CMK (cell line): ENCODE measurements around the gene MYO10.
"Not testable (repeated sequence)": the region's sequence is repeated elsewhere in the genome, so short reads cannot be mapped to it uniquely, and the experiment has no call there.

Experiments used
- DNase-seq: peaks from one replicate; pipeline ENCODE4 v3.0.0-alpha.2; 2010; ENCODE audit warnings: low read depth

MYO10 gene

DNA sequence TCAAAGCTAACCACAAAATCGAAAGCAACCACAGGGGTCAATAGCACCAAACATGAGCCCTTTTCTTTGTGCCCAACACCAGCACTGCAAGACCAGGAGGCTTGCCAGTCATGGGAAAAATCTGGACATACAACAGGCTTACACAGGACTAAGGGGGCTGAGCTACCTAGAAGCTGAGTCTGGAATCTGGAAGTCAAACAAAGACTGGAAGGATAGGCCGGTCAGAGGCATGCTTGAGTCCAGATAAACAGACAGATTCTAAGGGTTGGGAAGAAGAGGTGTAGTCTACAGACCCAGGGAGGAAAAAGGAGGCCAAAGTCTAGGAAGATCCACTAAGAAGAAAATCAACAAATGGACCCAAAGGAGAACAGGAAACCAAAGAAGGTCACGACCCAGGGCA is 73.3 kb downstream of the MYO10 start:
- DNase-seq: no peak

DNA sequence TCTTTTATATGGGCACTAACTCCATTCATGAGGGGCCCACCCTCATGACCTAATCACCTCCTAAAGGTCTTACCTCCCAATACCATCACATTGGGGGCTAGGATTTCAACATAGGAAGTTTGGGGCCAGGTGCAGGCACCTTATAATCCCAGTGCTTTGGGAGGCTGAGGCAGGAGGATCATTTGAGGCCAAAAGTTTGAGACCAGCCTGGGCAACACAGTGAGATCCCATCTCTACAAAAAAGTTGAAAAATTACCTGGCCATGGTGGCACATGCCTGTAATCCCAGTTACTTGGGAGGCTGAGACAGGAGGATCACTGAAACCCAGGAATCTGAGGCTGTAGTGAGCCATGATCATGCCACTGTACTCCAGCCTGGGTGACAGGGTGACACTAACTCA is 76.7 kb downstream of the MYO10 start:
- no peak for DNase-seq

DNA sequence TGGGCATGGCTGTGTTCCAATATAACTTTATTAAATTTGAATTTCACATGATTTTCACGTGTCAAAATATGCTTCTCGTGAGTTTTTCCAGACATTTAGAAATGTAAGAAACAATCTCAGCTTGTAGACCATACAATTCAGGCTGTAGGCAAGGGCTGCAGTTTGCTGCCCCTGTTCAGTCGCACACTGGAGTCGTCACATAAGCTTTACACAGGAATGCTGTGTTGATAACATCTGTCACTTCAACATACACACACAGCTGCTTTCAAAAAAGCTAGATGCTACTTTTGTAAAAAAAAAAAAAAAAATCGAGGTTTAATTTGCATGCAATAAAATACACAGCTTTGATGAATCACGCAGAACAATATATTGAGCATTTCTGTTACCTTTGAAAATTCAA is 77.9 kb downstream of the MYO10 start:
- DNase-seq: no peak

DNA sequence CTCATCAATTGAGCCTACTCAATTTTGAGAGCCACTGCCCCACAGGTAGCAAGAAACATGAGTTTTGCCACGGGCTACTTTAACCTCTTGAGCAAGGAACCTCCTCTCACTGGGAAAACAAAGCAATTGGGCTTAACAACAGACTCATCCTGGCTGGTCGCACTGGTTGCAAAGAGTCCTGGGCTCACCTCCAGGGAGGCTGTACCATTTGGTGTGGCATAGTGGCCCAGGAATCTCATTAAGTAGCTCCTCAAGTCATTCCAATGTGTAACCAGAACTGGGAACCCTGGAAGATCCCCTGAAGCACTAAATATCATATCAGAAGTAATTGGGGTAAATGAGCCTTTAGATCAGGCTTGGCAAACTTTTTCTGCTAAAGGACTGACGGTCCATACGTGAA is 78.5 kb downstream of the MYO10 start:
- DNase-seq: no peak

DNA sequence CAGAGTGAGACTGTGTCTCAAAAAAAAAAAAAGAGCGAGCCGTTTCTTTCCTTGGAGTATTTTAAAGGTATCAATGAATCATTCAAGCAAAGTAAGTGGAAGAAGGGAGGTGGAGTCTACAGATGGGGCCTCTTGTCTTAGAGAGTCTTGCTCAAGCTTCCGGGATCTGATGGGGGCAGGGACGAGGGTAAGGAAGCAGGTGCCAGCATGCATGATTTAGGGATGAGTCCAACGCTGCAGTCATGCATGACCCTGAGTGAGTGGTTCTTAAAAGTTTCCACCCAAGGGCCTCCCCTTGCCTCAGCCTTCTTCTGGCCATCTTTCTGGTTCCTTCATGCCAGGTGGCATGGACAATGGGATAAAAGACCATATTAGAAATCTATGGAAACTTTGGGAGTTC is 79.6 kb downstream of the MYO10 start:
- no peak for DNase-seq

DNA sequence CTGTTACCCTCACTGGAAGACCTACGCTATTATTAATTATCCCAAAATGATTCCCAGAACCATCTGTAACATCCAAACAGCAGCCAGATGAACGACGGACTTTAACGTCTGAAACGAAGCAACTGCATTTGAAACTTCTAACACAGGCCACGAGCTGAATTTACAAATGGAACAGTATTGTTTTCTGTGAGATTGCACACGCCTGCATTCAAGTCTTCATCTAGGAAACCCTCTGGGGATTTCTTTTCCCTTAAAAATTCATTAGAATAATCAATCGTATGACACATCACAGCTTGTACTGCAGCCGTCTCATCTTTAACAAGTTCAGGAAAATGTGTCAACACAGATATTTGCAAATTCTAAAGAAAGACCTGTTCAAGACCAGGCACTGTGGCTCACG is 80.2 kb downstream of the MYO10 start:
- DNase-seq: no peak

DNA sequence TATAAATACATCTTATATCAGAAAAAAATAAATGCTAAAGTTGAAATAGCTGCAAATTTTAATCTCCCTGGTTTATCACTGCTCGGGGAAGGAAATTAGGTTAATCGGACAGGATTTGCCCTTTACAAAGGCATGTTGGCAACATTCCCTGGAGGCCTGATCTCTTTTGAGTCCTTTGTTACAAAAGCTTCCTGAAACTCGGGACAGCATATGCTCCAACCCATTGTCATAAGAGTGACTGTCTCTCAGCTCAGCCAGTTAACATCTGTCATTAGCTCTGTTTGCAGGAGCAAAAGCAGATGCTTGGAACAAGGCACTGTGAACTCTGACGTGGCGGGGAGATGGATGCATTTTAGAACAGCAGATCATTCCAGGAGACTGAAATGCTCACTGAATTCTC is 80.6 kb downstream of the MYO10 start:
- no peak for DNase-seq

DNA sequence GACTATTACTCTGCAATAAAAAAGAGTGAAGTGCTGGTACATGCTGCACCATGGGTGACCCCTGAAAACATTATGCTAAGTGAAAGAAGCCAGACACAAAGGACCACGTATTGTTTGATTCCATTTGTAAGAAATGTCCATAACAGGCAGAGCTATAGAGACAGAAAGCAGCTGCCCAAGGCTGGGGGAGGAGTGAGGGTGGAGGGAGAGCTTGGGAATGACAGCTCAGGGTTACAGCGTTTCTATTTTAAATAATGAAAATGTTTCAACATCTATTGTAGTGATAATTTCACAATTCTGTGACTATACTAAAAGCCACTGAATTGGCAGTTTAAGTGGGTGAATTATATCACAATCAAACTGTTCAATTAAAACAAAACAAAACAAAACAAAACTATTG is 81.7 kb downstream of the MYO10 start:
- DNase-seq: no peak

DNA sequence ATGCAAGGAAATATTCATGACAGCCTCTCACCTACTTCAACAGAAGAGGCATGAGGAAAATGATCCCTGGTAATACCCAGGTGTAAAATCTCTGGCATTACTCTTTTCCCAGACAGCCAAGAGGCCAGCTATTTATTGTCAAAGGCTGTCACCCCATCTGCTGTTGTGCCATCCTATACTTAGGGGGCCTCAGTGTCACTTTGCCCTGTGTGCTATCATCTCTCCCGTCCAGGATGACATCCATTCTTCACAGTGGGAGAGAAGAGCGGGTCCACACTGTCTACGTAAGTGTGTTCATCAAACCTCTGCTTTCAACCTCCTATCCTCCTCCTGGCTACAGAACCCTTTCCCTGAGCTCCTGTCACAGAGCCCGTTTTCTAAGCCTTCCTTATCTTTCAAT is 82.6 kb downstream of the MYO10 start:
- no peak for DNase-seq

DNA sequence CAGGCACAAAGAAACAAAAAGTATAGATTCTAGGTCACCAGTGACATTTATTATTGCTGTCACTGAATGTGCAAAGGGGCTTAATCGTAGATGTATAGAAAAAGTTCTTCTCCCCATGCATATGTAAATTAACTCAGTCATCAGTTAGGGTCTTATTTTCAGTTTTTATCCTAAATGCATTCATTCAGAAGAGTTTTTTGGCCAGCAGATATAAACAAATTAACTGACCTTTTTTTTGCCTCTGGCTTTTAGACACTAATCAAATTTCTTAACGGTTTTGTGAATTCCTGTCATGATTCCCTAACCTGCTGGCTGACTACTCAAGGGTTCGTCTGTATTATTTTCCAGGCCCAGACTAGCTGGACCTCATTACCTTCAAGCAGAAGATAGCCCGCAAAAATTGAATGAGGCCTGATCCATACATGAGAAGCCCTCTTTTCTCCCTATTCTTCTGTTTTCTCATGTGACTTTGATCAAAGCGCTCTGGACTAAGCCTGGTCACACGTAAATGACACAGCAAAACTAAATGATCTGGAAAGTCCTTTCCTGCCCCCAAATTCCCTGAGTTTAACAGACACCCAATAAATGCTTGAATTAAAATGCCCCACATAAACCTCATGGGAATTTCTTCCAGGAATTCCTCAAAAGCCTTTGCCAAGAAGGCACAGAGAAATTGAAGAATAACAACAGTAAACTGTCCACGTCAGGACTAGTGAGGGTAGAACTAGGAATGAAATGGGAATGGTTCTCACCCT is 83.7 kb downstream of the MYO10 start:
- DNase-seq: no peak

DNA sequence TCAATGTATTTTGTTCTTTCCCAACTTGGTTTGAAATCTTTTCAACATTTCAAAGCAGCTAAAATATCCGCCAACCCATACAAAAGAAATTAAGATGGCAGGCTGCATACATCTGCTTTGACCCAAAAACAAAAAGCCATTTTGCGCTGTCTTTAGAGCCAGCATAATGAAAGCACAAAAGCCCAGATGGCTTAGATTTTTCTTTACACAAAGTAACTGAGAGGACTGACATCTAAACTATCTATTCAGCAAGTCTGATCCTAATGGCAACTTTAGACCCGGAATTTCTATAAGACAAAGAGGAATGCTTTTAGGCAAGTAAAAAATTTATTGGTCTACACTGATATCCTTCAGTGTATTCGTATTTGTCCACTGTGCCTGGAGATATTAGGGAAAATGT is 86.3 kb downstream of the MYO10 start:
- no peak for DNase-seq

DNA sequence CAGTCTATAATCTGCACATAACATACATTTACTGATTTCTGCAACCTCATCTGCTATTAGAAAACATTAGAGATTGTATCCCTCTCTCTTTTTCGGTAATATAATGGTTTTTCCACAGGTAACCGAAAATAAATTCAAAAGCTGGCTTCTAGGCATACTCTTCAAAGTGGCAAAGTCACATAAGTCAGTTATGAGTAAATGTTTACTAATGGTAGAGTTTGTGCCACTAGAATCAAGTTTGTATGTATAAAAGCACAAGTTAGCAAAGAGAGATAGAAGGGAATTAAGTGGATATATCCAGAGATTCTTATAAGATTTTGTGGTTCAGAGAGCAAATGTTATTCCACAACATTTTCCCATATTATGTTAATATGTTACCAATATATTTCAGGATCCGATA is 86.9 kb downstream of the MYO10 start:
- no peak for DNase-seq

DNA sequence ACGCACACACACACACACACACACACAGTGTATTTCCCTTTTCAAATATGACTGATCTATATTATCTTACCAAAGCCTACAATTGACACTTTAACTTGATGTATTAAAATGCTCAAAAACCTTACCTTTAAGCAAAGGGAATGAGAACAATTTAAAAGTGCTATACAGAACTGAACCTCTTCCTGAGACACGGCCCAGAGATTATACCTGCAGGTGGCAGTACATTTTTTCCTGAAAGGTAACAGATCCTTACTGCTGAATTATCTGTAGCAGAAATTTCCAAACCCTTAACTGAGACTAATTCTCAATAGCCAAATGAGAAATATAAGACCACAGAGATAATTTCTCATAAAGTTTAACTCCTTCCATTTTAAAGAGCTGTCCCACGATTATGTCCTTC is 91.1 kb downstream of the MYO10 start:
- no peak for DNase-seq

DNA sequence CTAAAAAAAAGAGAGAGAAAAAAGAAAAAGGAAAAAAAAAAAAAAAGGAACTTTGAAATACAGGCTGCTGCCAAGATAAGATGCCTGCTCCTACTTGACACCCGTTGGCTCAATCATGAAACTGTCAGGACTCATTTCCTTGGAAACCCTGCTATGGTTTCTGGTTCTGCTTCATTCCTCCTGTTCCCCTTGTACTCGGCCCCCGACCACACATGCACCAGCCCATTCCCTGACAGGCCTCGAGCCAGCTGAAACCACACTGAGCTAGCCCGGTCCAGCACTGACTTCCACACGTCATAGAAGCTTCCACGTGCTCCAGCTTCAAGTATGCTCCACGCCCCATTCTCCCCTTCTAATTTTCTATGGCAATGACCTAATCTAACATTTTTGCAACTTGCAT is 93.2 kb downstream of the MYO10 start:
- DNase-seq: no peak

DNA sequence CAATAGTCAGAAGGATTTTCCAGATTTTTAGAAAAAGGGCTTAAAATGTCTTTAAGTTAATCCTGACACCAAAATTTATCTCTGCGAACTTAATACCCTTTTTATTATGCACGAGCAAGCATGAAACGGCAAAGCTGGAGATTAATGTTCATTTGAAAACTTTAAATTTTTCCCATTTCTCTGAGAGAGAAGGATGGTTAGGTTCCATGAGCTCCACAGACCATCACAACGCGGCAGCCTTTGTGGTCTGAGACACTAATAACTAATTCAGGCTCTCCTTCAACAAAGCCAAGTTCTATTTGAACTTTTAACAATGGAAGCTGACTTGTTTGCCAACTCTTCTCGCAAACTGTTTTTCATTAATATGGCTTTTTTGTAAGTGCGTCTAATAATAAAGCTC is 94.7 kb downstream of the MYO10 start:
- no peak for DNase-seq

DNA sequence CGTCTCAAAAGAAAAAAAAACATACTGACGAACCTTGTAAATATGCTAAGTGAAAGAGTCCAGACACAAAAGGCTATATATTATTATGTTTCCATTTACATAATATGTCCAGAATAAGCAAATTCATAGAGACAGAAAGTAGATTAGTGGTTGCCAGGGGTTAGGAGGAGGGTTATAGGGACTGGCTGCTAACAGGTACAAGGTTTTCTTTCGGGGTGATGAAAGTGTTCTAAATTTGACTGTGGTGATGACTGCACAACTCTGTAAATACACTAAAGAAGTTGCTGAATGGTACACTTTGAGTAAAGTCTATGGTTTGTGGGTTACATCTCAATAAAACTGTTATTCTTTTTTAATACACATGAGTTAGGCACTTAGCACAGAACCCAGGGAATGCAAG is 98.8 kb downstream of the MYO10 start:
- DNase-seq: no peak

DNA sequence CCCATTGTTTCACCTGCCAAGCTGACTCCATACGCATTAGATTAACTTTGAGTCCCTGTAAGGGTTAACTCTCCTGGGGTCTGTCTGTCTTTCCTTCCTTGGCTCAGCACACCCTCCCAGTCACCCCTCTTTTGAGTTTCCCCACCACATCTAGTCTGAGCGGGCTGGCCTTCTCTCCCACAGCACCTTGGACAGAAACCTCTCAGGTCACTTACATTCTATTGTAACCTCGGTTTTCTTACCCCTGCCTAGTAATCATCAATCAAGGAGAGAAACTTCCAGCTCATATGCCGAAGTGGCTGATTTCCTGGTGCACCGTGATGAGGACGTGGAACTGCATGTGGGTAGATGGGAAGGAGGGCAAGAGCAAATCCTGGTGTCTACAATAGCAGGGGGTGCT is 102.1 kb downstream of the MYO10 start:
- no peak for DNase-seq

DNA sequence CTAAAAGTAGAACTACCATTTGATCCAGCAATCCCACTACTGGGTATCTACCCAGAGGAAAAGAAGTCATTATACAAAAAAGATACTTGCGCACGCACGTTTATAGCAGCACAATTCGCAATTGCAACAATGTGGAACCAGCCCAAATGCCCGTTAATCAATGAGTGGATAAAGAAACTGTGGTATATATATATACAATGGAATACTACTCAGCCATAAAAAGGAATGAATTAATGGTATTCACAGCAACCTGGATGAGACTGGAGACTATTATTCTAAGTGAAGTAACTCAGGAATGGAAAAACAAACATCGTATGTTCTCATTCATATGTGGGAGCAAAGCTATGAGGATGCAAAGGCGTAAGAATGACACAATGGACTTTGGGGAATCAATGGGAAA is 104.8 kb downstream of the MYO10 start:
- not testable (repeated sequence) for DNase-seq

DNA sequence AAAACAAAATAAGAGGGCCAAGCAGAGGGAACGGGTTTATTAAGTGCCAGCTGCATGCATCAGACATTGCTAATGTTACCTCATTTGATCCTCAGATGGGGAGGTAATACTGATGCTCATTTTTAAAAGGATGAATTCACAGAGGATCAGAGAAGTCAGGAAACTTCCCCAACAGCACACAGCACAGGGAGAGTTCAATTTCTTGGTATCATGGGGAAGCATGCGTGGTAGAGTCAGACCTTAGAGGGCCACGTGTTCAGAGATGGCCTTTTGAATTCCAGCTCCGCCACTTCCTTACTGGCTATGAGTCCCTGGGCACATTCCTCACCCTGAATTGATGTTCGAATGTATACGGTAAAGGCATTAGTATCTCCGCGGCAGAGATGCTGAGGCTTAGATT is 108.3 kb downstream of the MYO10 start:
- DNase-seq: no peak

DNA sequence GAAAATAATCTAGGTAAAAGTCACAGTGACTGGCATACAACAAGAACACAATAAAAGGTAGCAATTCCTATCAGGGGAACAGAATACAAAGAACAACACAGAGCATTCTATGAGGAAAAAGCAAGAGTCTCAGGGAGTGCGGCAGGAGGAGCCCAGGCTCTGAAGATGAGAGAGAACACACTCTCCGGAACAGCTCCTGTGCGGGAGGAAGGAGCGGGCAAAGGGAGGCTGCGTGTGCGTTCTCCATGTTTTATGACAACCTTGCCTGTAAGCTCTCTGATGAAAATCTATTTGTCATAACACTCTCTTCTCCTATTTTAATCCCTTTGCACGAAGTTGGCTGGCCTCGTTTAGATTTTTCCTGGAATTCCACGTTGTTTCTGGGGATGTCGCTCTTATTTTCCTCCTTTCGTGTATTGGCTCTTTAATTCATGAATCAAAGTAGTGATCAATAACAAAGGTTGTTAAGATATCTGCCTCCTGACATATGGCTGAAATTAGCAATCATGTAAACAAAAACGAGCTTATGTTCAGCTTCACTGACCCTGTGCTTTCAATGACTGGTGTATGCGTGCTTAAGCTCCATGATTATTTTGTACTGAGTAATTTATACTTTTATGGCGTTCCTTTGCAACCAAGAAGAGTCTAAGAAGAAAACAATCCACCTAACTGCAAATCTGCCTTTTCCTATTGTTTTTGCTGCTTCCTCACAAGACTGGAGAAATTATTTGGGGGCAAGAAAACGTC is 109.5 kb downstream of the MYO10 start:
- DNase-seq: no peak

DNA sequence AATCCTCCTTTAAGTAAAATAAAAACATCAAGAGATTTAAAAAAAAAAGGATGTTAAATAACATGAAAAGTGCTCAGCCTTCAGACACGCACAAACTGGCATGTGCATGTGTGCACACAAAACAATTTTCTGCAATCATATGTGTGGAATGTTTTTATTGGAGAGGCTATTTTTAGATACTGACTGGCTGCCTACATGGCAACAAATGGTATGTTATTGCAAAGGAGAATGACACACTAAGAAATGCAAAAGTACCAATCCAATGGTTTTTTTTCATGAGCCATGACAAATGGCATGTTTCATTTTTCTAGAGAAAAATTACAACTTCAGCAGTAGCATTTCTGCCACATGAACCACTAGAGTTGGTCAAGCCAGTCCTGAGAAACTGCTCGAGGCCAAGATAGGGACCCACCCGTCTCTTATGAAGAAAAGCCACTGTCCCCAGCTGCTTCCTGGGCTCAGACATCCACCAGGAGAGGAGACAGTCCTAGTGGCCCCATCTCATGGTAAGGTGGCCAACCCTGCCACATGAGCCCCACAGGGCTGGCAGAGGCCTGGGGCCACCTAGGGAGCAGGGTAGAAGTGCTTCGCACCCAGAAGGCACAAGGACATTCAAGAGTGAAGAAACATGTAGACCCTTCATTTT is 116.4 kb downstream of the MYO10 start:
- DNase-seq: no peak

DNA sequence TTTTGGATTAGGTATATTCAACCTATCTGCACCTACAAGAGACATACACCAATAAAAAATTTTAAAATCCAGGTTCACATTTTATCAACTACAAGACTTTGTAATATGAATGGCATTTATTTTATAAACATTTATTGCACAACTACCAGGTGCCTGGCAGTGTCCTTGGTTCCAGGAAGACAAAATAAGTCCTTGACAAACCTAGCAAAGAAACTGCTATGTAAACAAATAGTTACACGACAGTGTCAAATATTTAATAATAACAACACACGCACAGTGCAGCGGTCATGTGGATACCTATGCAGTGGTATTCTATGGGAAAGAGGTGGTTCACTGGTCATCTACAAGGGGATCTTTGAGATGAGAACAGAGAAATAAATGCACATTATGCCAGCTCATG is 120.7 kb downstream of the MYO10 start:
- DNase-seq: no peak

DNA sequence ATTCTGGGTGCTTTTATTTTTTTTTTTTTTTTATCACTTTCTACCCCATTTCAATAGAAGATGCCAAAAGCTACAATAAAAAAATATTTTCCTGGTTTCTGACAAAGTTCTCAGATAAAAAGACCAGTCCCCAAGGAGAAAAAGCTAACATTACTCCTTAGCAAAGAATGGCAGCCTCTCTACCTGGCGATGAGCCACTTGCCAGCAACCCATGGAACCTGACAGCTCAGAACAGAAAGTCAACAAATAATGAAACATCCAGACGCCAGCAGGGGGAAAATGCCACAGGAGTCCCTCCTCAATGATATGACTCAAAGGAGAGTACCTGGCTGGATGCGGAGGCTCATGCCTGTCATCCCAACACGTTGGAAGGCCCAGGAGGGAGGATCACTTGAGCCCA is 123.2 kb downstream of the MYO10 start:
- no peak for DNase-seq
